Stimulated activated CD8-positive, alpha-beta memory T cell treated with anti-CD3 and anti-CD28 coated beads, Interleukin-7, amount 100 ng/mL, for 1 hour (primary cell): ENCODE measurements around the gene ALKBH6.
A peak's percentile ranks its signal among the peaks of the same experiment; 100 is the strongest.

ENCODE experiments used
- DNase-seq, 2 donors: peaks; one replicate each; pipeline ENCODE4 v3.0.0-alpha.2; 2020; ENCODE audit warnings: low read depth in 2 of 2

The ALKBH6 gene

DNA sequence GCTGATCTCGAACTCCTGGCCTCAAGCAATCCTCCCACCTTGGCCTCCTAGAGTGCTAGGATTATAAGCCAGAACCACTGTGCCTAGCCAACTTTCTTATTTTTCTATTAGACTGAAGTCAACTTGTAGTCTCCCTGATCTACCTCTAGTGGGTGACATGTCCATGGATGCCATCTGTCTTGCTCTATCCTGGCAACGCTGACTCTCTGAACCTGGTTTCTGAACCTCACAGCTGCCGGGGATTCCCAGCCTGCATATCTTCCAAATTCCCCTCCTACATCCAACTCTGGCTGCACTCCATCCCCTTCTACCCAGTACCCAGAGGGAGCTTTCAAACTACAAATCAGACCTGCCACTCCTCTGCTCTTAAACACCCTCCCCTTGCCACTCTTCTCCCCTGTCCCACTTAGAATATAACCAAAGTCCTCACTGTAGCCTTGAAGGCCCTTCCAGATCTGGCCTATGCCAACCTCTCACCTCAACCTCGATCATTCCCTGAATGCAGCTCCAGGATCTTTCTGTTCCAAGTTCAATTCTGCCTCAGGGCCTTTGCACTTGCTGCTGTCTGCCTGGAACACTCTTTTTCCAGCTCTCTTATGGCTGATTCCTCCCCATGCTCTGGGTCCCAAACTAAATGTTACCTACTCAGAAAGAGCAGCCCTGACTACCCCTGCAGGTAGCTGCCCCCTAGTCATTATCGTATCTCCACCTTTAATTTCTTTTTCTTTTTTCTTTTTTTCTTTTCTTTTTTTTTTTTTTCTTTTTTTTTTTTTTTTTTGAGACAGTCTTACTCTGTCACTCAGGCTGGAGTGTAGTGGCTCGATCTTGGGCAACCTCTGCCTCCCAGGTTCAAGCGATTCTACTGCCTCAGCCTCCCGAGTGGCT is 16.5 kb upstream of the ALKBH6 start:
- no peak for DNase-seq

DNA sequence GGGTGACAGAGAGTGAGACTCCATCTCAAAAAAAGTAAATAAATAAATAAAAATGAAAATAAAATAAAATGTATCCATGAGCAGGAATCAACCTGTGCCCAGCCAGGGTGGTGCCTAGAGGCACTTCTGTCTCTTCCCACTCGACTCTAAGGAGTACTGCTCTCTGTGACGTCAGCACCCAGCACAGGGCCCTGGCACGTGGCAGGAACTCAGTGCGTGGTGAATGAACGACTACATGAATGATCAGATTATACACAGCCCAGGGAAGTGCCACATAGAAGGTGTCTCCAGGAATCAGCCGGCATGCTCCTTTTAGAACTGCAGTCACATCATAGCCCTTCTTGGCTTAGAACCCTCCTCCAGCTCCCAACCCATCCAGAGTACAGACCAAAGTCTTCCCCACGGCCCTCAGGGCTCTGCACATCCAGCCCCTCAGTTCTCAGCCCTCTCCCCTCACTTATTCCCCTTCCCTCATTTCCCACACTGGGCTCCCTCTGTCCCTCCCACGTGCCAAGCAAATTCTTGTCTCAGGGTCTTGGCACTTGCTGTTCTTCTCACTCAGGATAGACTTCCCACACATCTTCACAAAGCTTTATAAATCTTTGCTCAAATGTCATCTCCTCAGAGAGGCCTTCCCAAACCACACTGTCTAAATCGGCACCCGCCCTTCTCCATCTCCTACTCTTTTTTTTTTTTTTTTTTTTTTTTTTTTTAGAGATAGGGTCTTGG is 14.5 kb upstream of the ALKBH6 start:
- DNase-seq: no peak

DNA sequence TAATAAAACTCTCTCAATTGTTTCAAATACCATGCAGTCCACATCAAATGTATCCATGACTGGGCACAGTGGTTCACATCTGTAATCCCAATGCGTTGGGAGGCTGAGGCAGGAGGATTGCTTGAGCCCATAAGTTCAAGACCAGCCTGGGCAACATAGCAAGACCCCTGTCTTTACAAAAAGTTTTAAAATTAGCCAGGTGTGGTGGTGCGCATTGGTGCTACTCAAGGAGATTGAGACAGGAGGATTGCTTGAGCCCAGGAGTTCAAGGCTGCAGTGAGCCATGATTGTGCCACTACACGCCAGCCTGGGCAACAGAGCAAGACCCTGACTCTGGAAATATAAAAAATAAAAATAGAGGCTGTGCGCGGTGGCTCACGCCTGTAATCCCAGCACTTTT is 13.7 kb upstream of the ALKBH6 start:
- no peak for DNase-seq

DNA sequence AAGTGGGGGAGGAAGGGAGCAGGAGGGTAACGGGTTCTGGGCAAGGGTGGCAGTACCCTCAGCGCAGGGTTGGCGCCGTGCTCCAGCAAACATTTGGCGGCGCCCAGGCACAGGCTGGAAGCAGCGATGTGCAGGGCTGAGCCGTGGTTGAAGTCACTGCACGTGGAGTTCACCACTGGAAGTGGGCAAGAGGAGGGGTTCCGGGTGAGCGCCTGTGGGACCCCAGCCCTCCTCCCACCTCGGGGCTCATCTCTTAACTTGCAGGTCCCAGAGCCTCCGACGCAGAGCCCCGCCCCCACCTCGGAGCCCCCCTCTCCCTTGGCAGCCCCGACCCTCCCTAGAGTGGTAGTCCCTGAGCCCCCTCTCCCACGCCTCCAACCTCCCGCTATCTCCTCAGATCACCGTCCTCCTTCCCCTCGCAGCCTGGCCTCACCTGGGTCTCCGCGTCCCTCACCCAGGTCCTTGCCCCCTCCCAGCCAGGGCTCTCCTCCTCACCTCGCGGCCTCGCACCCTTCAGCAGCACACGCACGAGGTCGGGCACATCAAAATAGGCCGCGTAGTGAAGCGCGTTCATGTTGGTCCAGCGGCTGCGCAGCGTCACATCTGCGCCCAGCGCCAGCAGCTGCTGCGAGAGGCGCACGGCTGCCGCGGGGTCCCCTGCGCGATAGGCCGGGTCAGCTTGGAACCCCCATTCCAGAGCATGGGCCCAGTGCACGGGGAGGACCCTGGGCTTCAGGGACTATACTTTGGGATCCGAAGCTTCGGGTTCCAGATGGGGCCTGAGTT is 12.3 kb upstream of the ALKBH6 start:
- no peak for DNase-seq

DNA sequence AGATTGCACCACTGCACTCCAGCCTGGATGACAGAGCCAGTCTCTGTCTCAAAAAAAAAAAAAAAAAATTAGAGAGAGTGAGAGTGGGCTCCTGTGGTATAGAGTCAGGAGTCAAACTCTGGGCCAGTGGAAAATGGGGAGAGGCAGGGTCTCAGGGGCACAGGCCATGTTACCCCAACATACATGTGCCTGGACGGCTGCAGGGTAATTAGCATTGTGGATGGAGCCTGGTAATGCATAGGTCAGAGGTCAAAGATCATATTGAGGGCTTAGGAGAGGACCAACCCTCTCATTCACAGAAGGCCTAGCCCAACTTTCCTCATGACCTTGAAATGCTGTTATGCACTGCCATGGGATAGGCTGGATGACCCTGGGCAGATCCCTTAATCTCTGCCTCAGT is 11.5 kb upstream of the ALKBH6 start:
- no peak for DNase-seq

DNA sequence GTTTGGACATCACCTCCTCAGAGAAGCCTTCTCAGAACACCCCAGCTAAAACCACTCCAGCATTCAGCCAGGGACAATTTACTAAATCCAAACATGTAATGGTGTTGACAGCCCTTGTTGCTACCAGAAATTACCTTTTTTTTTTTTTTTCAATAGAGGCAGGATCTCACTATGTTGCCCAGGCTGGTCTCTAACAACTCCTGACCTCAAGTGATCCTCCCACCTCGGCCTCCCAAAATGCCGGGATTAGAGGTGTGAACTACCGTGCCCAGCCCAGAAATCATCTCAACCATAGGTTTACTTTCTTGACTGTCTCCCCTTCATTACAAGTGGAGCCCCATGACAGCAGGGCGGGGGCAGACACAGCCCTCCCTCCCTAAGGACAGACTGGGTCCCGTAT is 9.4 kb upstream of the ALKBH6 start:
- no peak for DNase-seq

DNA sequence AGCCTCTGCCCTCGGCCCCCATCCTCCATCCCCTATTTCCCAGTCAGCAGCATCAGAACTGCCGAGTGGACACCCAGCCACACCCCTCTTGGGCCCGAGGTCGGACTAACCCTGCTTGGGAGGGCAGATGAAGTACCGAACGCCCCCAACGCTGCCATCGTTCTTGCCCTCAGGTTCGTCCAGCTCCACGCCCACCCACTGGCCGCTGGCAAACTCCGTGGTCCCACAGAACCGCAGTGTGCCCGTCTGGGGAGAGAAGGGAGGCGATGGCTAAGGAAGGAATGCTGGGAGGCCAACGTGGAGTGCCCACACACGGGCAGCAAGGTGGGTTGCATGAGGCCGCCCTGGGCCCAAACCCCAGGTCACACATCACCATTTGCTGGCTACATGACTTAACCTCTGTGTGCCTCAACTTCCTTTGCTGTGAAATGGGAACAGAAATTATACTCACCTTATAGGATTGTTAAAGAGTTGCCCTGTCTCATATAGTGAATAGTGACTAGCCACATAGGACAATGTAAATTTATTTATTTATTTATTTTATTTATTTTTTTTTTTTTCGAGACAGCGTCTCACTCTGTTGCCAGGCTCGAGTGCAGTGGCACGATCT is 5.2 kb upstream of the ALKBH6 start:
- DNase-seq: no peak

DNA sequence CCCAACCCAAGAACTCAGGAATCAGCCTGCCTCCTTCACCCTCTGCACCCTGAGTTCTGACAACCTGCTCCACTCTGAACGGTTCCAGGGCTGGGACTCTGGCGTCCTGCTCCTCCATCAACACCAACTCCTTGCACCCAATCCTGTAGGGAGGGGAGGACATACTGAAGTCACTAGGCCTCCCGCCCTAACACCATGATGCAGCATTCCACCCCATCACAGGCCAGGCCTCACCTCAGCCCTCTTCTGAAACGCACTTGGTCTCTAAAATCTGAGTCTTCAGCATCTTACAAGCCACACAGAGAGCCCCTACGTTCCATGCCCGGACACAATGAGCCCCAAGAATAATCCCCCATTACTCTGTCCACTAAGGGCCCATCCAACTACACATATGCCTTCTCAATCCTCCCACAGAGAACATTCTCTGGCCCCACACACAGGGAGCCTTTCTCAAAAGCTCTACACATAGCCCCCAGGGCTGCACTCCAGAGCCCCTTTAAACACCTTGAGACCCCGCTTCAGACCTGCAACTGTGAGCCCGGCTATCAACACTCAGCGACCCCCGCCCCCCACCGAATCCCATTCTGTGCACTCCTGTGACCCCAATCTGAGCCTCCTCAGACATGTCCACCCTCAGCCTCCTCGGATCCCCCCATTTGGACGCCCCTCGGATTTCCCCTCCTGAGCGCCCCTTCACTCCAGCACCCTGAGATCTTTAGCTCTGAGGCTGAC is 567 bp downstream of the ALKBH6 start:
- no peak for DNase-seq

DNA sequence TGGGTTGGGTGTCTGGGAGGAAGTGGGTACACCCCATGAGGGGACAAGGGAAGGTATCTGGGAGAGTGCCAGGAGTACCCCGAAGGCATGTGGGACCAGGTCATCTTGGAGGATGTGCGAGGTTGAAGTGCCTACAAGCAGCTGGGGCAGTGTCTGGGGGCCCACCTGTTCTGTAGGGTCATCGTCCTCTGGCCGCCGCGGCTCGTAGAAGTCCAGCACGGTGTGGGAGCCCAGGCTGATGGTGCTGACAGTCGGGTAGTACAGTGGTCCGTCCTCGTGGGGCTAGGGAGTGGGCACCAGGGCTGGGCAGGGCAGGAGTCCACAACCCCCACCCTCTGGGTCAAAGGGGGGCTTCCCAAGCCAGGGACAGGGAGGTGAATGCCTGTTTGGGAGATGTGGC is 3.6 kb downstream of the ALKBH6 start:
- DNase-seq: no peak

DNA sequence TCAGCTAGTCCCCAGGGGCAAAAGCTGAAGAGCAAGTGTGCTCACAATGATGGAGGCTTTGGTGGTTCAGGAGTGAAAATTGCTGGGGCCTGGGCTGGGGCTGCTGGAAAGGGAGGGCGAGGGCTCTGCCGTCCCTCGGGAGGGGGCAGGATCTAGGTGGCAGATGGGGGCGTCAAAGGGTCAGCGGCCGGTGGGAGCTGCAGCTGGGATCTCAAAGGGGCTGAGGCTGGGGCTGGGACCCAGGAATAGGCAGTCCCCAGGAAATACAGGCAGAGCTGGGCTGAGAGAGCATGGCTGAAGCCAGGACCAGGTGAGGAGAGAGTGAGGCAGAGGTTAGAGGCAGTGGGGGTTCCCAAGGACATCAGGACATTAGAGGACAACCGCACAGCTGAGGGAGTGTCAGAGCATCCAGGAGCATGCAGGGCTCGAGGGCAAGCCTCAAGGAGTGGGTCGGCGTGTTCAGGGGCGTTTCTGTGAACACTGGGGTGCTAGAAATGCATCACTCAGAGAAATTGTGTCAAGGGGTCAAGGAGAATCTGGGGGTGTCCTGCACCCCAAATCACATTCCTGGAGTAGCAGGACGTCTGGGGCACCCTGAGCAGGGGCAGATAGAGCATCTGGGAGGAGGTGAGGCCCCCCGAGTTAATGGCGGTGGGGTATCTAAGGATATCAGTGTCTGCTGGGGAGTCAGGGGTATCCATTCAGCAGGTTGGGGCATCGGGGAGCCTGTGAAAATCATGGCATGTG is 4.2 kb downstream of the ALKBH6 start:
- DNase-seq: no peak

DNA sequence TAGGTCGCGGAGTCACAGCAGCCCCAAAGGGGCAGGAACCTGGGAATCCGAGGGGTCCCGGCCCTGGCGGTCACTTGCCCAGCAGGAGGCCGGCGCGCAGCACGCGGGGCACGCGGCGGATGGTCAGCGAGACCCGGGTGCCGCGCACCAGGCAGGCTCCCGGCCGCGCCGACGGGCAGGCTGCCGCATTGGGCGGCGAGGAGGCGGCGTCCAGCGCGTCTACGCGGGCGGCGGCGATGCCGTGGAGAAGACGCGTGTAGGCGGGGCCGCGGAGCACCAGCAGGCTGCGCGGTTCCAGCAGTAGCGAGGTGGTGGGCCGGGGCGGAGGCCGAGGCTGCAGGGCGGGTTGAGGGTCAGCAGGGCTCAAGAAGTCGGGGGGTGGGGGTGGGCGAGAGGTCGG is 4.8 kb downstream of the ALKBH6 start:
- no peak for DNase-seq

DNA sequence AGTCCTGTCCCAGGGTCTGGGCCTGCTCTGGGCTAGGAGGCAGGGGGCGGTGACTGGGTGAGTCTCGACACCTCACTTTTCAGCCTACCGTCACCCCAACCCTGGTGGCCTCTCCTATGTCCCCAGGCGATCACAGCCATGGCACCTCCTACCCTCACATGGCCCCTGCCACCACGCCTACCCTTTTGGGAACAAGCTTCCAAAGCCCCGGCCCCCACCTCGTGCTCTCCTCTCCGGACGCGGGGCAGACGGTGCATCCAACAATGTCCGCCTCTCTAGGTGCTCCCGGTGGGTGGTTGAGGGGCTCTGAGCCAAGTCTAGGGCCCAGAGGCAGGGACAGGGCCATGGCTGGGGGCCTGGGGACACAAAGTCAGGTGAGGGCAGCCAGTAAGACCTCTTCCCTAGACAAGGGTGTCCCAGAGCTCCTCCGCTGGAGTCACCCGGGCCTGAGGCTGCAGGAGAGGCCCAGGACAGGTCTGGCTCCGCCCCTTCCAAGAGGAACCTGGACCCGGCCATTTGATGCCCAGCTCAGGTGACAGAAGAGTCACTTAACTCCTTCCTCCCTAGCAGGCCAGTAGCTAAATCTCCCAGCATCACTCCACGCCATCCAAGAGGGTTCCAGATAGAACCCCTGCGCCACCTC is 5.6 kb downstream of the ALKBH6 start, which contains the start of gene SYNE4:
TSS of gene SYNE4 (minus strand) at position 478 of the 643 bp plus-strand sequence. CDS start at position 346, 132 bp downstream.
- DNase-seq: no peak

DNA sequence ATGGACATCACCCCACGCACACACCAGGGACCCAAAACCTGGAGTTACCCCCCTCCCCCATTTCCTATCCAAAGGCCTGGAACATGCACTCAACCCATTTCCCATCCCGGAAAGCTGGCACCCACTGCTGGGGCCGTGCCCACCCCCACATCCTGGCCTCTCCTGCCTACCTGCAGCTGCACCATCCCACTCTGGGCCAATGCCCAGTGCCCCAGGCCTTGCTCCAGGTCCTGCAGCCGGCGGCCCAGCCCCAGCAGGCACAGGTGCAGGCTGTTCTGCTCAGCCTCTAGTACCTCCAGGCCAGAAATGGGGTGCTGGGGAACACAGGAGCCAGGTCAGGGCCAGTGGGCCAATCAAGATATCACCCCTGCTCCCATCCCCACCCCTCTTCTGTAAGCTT is 7.1 kb downstream of the ALKBH6 start:
- DNase-seq: no peak

DNA sequence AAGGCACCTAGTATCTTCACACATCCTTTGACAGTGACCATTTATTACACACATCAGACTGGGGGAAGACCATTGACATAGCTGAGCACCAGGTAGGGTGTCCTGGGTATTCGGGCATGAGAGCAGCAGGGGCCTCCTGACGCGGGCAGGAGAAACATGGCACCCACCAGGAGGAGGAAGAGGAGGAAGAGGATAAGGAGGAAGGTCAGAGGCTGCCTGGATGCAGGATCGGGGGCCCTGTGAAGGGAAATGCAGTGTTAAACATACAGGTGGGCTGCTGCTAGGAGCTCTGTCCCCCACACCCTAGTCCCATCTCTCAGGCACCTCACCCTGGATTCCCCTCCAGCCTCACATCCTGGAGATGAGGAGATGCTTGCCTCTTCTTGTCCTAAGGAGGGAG is 10.7 kb downstream of the ALKBH6 start:
- DNase-seq: no peak

DNA sequence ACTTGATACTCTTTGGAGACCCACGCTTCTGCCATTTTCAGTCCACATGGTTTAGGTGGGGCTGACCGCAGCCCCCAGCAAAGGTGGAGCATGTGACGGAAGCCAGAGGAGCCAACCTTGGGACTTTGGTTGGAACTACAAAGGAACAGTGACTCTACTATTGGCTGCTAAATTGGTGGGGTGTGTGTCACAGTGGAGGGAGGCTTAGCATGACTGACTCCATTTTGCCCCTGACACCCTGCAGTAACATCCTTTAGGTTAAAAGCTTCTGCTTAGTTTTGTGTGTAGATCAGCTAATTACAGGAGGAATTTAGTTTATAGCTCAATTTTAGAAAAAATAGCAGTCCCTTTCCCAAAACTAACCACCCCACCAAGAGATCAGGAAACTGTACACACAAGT is 12.4 kb downstream of the ALKBH6 start:
- DNase-seq: no peak

DNA sequence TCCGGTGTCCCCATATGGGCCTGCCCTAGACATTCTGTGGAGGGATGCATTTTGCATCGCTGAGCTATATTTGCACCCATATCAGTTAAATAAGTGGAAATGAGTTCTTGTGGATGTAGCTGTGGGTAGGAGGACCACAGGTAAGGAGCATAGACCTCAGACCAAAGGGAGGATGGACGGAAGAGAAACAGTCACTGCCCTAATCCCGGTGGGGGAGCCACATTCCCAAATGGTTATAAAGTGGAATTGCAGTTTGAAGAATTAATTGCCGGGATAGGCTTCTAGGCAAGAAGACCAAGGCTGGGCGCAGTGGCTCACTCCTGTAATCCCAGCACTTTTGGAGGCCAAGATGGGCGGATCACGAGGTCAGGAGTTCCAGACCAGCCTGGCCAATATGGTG is 17.2 kb downstream of the ALKBH6 start:
- no peak for DNase-seq

DNA sequence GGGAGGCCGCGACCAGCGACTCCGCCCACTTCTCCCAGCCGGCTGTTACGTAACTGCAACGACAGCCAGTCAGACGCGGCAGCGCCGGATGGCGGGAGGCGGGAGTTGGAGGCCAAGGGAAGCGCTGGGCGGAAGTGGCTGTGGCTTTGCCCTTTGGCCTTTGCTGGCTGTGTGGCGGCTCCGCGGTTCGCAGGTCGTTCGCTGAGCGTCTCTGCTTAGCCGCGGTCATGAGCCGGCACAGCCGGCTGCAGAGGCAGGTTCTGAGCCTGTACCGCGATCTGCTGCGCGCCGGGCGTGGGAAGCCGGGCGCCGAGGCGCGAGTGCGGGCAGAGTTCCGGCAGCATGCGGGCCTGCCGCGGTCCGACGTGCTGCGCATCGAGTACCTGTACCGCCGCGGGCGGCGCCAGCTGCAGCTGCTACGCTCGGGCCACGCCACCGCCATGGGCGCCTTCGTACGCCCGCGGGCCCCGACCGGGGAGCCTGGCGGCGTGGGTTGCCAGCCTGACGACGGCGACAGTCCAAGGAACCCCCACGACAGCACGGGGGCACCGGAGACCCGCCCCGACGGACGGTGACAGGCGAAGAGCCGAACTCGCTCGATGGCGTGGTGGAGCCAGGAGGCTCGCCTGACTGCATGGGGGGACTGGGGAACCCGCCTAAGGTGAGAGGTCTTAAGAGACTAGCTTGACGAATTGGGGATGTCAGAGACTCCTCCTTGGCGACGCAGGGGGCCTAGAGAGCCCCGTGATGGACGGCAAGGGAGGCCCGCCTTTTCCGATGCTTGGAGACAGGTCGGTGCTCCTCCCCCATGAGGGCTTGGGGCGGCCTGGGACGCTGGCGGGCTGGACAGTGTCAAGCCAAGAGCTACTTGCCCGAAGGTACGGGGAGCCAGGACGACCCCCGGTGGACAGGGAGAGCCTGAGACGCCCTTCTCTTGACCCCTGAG is 18.7 kb downstream of the ALKBH6 start, which contains the start of gene SDHAF1:
TSS of gene SDHAF1 (plus strand) at position 141 of the 946 bp plus-strand sequence. CDS start at position 228, 87 bp downstream.
- peak; percentile 84 to 86 for DNase-seq

DNA sequence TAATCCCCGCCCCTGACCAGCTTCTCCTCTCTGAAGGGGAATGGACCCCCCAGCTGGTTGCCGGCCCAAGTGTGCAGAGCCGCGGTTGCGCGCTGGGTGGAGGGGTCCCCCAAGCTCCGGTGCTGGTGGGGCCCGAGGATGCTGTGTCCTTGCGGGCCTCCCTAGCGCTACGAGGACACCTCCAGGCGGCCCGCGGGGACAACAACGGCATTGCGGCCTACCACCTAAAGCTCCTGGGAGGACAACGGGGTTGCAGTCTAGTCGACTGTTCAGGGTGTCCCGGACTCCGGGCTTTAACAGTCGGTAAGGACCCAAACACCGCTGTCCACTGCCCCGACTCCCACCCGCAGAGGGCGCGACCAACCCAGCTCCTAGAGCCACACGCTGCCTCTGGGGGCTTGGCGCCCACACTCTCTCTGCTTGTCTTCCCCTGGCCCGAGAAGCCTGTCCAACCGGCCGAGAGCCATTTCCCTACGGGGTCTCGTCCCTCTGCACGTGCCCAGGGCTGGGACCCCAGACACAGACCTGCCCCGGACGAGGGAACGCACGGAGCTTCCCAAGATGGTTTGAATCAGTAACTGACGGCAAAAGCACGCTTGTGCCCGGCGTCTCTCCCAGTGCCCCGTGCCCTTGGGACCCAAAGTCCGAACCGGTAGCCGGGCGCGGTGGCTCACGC is 20.0 kb downstream of the ALKBH6 start:
- DNase-seq: no peak
